Activated naive CD4-positive, alpha-beta T cell treated with anti-CD3 and anti-CD28 coated beads for 36 hours (primary cell): ENCODE measurements around the gene LIN37. TPM values are rescaled to one million over a fixed set of nuclear protein-coding genes. Genes with fewer than 3 reads are reported as not detected.

Experiments used
- CTCF ChIA-PET: fragments of 350-600 bp; sonication (Branson Sonifier 250); formaldehyde crosslinking; loops from one replicate; lab custom pipeline; 2021; ENCODE audit warnings: antibody characterized with exemption; lab: Charles Lee
- DNase-seq: peaks from one replicate; pipeline ENCODE4 v3.0.0-alpha.2; 2020
- H3K27ac Mint-ChIP-seq: one replicate; pipeline ENCODE4 v1.8.0; 2021; ENCODE audit warnings: mild to moderate bottlenecking, mixed read lengths
- H3K27me3 Mint-ChIP-seq: one replicate; pipeline ENCODE4 v1.8.0; 2021; ENCODE audit warnings: low read depth, mixed read lengths
- H3K36me3 Mint-ChIP-seq: one replicate; pipeline ENCODE4 v1.8.0; 2021; ENCODE audit warnings: low read depth, mixed read lengths
- H3K4me1 Mint-ChIP-seq: one replicate; pipeline ENCODE4 v1.8.0; 2021; ENCODE audit warnings: low read depth, mixed read lengths
- H3K4me3 Mint-ChIP-seq: one replicate; pipeline ENCODE4 v1.8.0; 2021; ENCODE audit warnings: mild to moderate bottlenecking, moderate library complexity, mixed read lengths
- H3K9me3 Mint-ChIP-seq: one replicate; pipeline ENCODE4 v1.8.0; 2021; ENCODE audit warnings: mixed read lengths
- intact Hi-C: fragments of 100-400 bp; cut with micrococcal nuclease; formaldehyde crosslinking; loops from one replicate; pipeline ENCODE4 v1.15.1; 2023
- total RNA-seq, 2 experiments: library from RNA; stranded (reverse); gene quantifications; one replicate each; pipeline ENCODE4 v1.2.3, GENCODE V29; 2021

The LIN37 gene
- total RNA-seq, 2 experiments from 2014 or later, result 5.7 to 9.7 TPM

DNA sequence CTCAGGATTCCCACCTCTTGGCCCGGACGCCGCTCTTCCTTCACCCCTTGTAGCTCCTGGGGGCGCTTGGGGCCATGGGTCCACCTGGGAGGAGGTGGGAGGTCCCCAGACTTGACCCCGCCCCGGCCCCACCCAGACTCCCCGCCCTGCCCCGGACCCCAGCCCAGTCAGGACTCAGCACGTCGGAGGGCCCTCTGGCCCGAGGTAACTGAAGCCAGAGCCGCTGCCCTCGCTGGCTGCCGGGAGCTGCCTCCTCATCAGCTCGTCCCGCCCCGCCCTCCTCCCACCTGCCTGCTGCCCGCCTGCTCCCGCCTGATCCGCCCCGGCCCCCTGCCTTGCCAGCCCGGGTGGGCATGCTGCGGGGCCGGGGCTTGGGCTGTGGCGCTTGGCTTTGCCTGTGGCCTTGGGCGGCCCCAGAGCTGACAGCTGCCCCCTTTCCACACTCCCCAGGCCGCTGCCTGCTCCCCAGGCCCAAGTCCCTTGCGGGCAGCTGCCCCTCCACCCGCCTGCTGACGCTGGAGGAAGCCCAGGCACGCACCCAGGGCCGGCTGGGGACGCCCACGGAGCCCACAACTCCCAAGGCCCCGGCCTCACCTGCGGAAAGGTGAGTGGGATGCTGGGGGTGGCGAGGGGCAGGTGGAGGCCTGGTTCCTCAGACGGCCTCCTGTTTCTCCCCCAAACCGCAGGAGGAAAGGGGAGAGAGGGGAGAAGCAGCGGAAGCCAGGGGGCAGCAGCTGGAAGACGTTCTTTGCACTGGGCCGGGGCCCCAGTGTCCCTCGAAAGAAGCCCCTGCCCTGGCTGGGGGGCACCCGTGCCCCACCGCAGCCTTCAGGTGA is 36.3 kb downstream of the LIN37 start:
- Mint-ChIP-seq H3K36me3 (peaks cover 6% of the 10 kb centered on the region), H3K27ac (no peak overlapping the region), H3K27me3 (no peaks in the 10 kb centered on the region), H3K4me1 (no peaks in the 10 kb centered on the region), H3K4me3 (no peak overlapping the region), H3K9me3 (no peaks in the 10 kb centered on the region)
- DNase-seq, result no peak
- CTCF ChIA-PET, result no interaction called here
- intact Hi-C loops, result no loop called here

- H3K27ac Mint-ChIP-seq, result no peak overlapping the region
- H3K9me3 Mint-ChIP-seq, result no peaks in the 10 kb centered on the region
- H3K4me1 Mint-ChIP-seq, result no peaks in the 10 kb centered on the region
- no peaks in the 10 kb centered on the region for H3K27me3 Mint-ChIP-seq
- DNase-seq, result no peak
- H3K4me3 Mint-ChIP-seq, result no peak overlapping the region
- peaks cover 6% of the 10 kb centered on the region for H3K36me3 Mint-ChIP-seq
- intact Hi-C loops, result no loop called here
- CTCF ChIA-PET, result no interaction called here
Measured at GRCh38 chr19:35785339-35785627, 36.9 kb downstream of the LIN37 start.

DNA sequence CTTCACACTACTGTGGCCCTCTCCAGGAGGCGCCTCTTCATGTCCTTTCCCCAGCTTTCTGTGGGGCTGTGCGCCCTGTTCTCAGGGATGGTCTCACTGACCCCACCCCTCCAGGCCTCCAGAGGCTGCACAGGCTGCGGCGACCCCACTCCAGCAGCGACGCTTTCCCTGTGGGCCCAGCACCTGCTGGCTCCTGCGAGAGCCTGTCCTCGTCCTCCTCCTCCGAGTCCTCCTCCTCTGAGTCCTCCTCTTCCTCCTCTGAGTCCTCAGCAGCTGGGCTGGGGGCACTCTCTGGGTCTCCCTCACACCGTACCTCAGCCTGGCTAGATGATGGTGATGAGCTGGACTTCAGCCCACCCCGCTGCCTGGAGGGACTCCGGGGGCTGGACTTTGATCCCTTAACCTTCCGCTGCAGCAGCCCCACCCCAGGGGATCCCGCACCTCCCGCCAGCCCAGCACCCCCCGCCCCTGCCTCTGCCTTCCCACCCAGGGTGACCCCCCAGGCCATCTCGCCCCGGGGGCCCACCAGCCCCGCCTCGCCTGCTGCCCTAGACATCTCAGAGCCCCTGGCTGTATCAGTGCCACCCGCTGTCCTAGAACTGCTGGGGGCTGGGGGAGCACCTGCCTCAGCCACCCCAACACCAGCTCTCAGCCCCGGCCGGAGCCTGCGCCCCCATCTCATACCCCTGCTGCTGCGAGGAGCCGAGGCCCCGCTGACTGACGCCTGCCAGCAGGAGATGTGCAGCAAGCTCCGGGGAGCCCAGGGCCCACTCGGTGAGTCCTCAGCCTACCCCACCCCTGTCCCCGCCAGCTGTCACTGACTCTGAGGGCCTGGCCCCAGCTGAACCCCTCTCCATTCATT is 38.2 kb downstream of the LIN37 start:
- intact Hi-C loops, result no loop called here
- H3K9me3 Mint-ChIP-seq, result no peaks in the 10 kb centered on the region
- CTCF ChIA-PET, result no interaction called here
- no peaks in the 10 kb centered on the region for H3K27me3 Mint-ChIP-seq
- H3K27ac Mint-ChIP-seq, result no peak overlapping the region
- H3K4me1 Mint-ChIP-seq, result no peaks in the 10 kb centered on the region
- peaks cover under 1% of the 10 kb centered on the region for H3K36me3 Mint-ChIP-seq
- DNase-seq, result no peak
- H3K4me3 Mint-ChIP-seq, result no peak overlapping the region

DNA sequence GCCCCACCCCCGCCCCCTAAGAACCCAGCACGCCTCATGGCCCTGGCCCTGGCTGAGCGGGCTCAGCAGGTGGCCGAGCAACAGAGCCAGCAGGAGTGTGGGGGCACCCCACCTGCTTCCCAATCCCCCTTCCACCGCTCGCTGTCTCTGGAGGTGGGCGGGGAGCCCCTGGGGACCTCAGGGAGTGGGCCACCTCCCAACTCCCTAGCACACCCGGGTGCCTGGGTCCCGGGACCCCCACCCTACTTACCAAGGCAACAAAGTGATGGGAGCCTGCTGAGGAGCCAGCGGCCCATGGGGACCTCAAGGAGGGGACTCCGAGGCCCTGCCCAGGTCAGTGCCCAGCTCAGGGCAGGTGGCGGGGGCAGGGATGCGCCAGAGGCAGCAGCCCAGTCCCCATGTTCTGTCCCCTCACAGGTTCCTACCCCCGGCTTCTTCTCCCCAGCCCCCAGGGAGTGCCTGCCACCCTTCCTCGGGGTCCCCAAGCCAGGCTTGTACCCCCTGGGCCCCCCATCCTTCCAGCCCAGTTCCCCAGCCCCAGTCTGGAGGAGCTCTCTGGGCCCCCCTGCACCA is 38.9 kb downstream of the LIN37 start:
- H3K27ac Mint-ChIP-seq, result no peak overlapping the region
- CTCF ChIA-PET, result no interaction called here
- H3K4me1 Mint-ChIP-seq, result no peaks in the 10 kb centered on the region
- no peaks in the 10 kb centered on the region for H3K9me3 Mint-ChIP-seq
- H3K4me3 Mint-ChIP-seq, result no peak overlapping the region
- H3K27me3 Mint-ChIP-seq, result no peaks in the 10 kb centered on the region
- intact Hi-C loops, result no loop called here
- no peak for DNase-seq
- H3K36me3 Mint-ChIP-seq, result no peaks in the 10 kb centered on the region

GRCh38 chr19:35788205-35788960 is 40.0 kb downstream of the LIN37 start:
- H3K36me3 Mint-ChIP-seq, result no peaks in the 10 kb centered on the region
- H3K27me3 Mint-ChIP-seq, result no peaks in the 10 kb centered on the region
- DNase-seq, result no peak
- CTCF ChIA-PET, result interaction anchor here (2.1 kb wide), 1 partner anchor 94 kb away, joined by 9 read pairs; no protein-coding TSS in a partner anchor
- intact Hi-C loops, result no loop called here
- H3K27ac Mint-ChIP-seq, result no peak overlapping the region
- no peak overlapping the region for H3K4me3 Mint-ChIP-seq
- no peaks in the 10 kb centered on the region for H3K4me1 Mint-ChIP-seq
- H3K9me3 Mint-ChIP-seq, result no peaks in the 10 kb centered on the region

GRCh38 chr19:35789195-35789977 is 41.0 kb downstream of the LIN37 start:
- H3K27ac Mint-ChIP-seq, result no peak overlapping the region
- intact Hi-C loops, result no loop called here
- no peaks in the 10 kb centered on the region for H3K36me3 Mint-ChIP-seq
- H3K4me1 Mint-ChIP-seq, result no peaks in the 10 kb centered on the region
- CTCF ChIA-PET, result interaction anchor here (2.1 kb wide), 1 partner anchor 95 kb away, joined by 9 read pairs; no protein-coding TSS in a partner anchor
- H3K4me3 Mint-ChIP-seq, result no peak overlapping the region
- DNase-seq, result no peak
- H3K9me3 Mint-ChIP-seq, result no peaks in the 10 kb centered on the region
- H3K27me3 Mint-ChIP-seq, result peaks cover 4% of the 10 kb centered on the region

DNA sequence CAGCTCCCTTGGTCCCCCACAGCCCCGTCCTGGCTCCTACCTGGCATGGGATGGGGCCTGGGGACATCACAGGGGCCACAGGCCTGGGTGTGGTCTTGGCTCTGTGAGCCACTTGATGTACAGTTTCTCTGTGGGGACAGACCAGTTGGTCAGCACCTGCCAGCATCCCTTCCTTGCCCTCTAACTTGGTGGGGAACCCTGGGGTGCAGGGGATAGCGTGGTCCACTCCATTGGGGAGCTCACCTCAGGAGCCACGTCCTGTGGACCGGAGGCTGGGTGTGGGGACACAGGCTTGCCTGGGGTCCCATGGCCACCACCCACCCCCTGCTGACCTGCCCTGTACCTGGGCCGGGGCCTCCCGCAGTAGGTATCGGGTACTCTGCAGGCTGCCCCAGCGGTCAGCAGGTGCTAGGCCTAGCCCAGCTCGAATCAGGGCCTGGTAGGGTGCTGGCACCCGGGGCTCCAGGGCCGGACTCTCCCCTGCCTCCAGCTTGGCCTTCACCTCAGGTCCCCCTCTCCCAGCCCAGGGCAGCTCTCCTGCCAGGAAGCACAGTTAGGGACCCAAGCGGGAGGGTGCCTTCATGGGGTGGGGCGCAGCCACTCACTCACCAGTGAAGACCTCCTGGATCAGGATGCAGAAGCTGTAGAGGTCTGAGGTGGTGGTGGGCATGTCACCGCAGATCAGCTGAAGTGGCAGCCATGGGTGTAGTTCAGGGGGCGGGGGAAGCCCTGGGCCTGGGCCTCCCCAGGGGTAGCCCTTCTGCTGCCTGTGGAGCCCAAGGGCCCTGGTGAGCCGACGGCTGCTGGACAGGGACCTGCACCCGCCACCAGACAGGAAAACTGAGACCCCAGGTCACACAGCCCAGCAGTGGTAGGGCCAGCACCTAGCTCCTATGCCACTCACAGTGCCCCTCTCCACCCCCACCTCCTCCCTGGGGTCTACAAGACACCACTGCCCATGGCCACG is 41.9 kb downstream of the LIN37 start:
- Mint-ChIP-seq H3K4me3 (no peak overlapping the region), H3K4me1 (no peaks in the 10 kb centered on the region), H3K9me3 (no peaks in the 10 kb centered on the region), H3K27me3 (peaks cover 4% of the 10 kb centered on the region), H3K36me3 (no peaks in the 10 kb centered on the region), H3K27ac (no peak overlapping the region)
- intact Hi-C loops, result no loop called here
- CTCF ChIA-PET, result interaction anchor here (0.6 to 2.1 kb wide), 2 partner anchors 96 to 115 kb away, joined by 3 to 9 read pairs; no protein-coding TSS in a partner anchor
- no peak for DNase-seq

DNA sequence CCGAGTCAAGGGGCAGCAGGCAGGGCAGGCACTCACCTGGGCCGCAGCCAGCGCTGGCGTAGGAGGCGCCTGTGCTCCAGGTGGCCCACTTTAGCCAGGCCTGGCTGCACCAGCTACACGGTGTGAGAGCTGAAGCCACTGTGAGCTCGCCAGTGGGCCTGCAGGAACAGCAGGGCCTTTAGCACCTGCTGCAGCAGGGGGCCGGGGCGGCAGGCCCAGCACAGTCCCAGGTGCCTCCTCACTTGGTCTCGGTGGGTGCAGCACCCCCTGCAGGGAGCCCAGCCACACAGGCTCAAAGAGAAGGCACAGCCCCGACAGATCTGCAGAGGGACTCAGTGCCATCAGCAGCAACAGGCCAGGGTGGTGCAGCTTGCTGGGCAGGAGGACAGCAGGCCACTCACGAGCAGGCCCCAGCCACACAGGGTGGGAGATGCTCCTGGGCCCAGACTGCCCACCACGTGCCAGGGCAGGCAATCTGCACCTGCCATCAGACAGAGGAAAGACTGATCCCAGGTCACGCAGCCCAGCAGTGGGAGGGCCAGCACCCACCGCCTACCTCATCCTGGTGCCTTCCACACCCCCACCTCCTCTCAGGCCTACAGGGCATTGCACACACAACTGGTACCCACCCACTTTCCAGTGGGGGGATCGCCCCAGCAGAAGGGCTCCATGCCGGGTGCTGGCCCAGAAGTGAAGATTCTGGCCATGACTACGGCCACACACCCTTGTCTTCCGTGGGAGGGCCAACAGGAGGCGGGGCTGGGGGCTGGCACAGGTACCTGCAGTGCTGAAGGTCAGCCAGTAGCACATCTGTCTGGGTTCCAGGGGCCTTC is 42.8 kb downstream of the LIN37 start:
- H3K4me3 Mint-ChIP-seq, result no peak overlapping the region
- intact Hi-C loops, result no loop called here
- H3K4me1 Mint-ChIP-seq, result no peaks in the 10 kb centered on the region
- CTCF ChIA-PET, result interaction anchor here (0.6 to 2.1 kb wide), 2 partner anchors 97 to 116 kb away, joined by 3 to 9 read pairs; no protein-coding TSS in a partner anchor
- no peaks in the 10 kb centered on the region for H3K36me3 Mint-ChIP-seq
- no peaks in the 10 kb centered on the region for H3K9me3 Mint-ChIP-seq
- peak; percentile 30 for DNase-seq
- H3K27me3 Mint-ChIP-seq, result peaks cover 8% of the 10 kb centered on the region
- H3K27ac Mint-ChIP-seq, result no peak overlapping the region

DNA sequence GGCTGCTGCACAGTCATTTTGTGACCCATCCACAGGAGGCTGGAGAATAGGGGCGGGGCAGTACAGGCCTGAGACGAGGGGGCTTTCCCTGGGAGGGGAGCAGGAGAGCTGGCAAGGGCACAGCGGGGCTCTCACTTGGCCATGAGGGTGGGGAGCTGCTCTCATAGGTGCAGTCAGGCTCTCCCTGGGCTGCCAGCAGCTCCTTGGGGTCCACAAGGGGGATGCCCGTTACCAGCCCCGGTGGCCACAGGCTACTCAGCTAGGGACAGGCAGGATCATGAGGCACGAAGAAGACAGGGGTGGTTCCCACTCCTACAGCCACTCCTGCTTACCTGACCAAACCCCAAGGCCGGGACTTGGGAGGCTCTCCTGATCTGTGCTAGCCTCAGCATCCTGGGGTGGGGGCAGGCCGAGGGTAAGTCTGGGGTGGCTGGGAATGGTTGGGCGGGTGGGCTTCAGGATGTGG is 43.5 kb downstream of the LIN37 start:
- CTCF ChIA-PET, result no interaction called here
- no peaks in the 10 kb centered on the region for H3K36me3 Mint-ChIP-seq

DNA sequence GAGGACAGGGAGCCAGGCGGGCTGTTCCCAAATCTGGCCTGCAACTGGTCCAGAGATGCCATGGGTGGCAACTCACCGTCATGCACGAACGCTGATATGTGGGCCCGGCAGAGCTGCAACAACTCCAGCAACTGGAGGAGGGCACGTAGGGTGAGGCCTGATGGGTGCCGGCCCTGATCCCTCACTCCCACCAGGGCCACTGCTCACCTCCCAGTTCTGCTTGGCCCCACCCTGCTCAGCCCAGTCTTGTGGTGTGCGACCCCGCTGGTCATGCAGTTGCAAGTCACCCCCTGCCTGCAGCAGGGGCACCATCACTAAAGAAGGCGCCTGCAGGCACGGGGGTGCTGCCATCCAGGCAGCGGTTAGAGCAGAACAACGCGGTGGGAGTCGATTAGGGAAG is 43.9 kb downstream of the LIN37 start:
- no peak overlapping the region for H3K4me3 Mint-ChIP-seq
- CTCF ChIA-PET, result no interaction called here
- no peaks in the 10 kb centered on the region for H3K36me3 Mint-ChIP-seq

More for the DNA sequence above, 43.5 kb downstream of the LIN37 start:
- peaks cover under 1% of the 10 kb centered on the region for H3K4me1 Mint-ChIP-seq
- H3K4me3 Mint-ChIP-seq, result no peak overlapping the region
- H3K27me3 Mint-ChIP-seq, result peaks cover 14% of the 10 kb centered on the region
- intact Hi-C loops, result no loop called here
- no peak for DNase-seq
- H3K9me3 Mint-ChIP-seq, result no peaks in the 10 kb centered on the region
- no peak overlapping the region for H3K27ac Mint-ChIP-seq

More for the DNA sequence above, 43.9 kb downstream of the LIN37 start:
- intact Hi-C loops, result no loop called here
- Mint-ChIP-seq H3K27me3 (peaks cover 19% of the 10 kb centered on the region), H3K27ac (no peak overlapping the region), H3K4me1 (peaks cover 5% of the 10 kb centered on the region), H3K9me3 (no peaks in the 10 kb centered on the region)
- DNase-seq, result no peak
